Hepatocyte (in vitro differentiated cells): Measurements from ENCODE around the gene TBC1D7.

Experiments used
- CTCF ChIP-seq: fragments of 200-600 bp; sonication (generic); IDR thresholded peaks from 2 replicates; pipeline ENCODE4 v1.5.1; 2016; ENCODE audit warnings: antibody characterized with exemption, mild to moderate bottlenecking; ENCODE audit not compliant: poor library complexity
- EZH2phosphoT487 ChIP-seq: fragments of 200-600 bp; sonication (generic); IDR thresholded peaks from one replicate; pipeline ENCODE4 v1.6.1; 2018; ENCODE audit warnings: antibody characterized with exemption, mild to moderate bottlenecking, low read depth, moderate library complexity; ENCODE audit not compliant: unreplicated experiment, severe bottlenecking

- TF ChIP-seq CTCF (no peak), EZH2phosphoT487 (no peak)
Observed at GRCh38 chr6:13377054-13377758, 48.9 kb upstream of the TBC1D7 start.
